GM12878 (cell line): ENCODE data around the gene REXO1. TPM values are rescaled to one million over a fixed set of nuclear protein-coding genes. Genes with fewer than 3 reads are reported as not detected.

Source experiments
- ATAC-seq: fragments of 200-7000 bp; cut with Tn5 transposase; 3 replicates; pipeline ENCODE4 v1.9.1; 2020; ENCODE audit warnings: mild to moderate bottlenecking, moderate library complexity
- BruUV-seq: library from RNA; stranded (reverse); fragments of 400-500 nt; replicated peaks from 2 replicates; lab custom pipeline; 2021; lab: Mats Ljungman, UMichigan
- CTCF ChIA-PET: fragments of 300-600 bp; sonication (Branson Sonifier 250); formaldehyde crosslinking; extraction: SDS; loops from one replicate; lab custom pipeline; 2021; ENCODE audit warnings: inconsistent platforms; lab: Yijun Ruan, JAX
- POLR2A ChIA-PET: fragments of 350-600 bp; formaldehyde crosslinking; extraction: SDS; loops from one replicate; lab custom pipeline; 2021; ENCODE audit warnings: inconsistent platforms; lab: Charles Lee
- RAD21 ChIA-PET: fragments of 300-600 bp; sonication (Branson Sonifier 250); formaldehyde crosslinking; loops from one replicate; lab custom pipeline; 2023; ENCODE audit warnings: antibody characterized with exemption; ENCODE audit not compliant: unreplicated experiment; lab: Charles Lee
- SMC1A ChIA-PET: fragments of 300-600 bp; sonication (Branson Sonifier 250); formaldehyde crosslinking; loops from one replicate; lab custom pipeline; 2023; ENCODE audit not compliant: unreplicated experiment, uncharacterized antibody; lab: Charles Lee
- DNase-seq: peaks from one replicate; pipeline ENCODE4 v3.0.0-alpha.2; 2011; ENCODE audit warnings: low read depth, low spot score
- FAIRE-seq: peaks from 3 replicates; lab custom pipeline; 2011; peaks lifted over from hg19 to GRCh38; lab: Jason Lieb, UNC
- H2AFZ ChIP-seq: 2 replicates; pipeline ENCODE4 v1.6.0; 2011; ENCODE audit warnings: low read depth, low read length, control low read depth; ENCODE audit not compliant: control insufficient read depth
- H3K27ac ChIP-seq: 2 replicates; pipeline ENCODE4 v1.5.1; 2011; ENCODE audit warnings: control low read depth; ENCODE audit not compliant: control insufficient read depth, insufficient read depth
- H3K27me3 ChIP-seq, 2 experiments: replicated peaks in 1 of 2; 2 replicates each; pipeline versions ENCODE4 v1.6.0 to v1.6.1; 2011; ENCODE audit warnings: low read length in 1 of 2; ENCODE audit not compliant: control insufficient read depth in 2 of 2, insufficient read depth in 2 of 2
- H3K36me3 ChIP-seq, 2 experiments: 2 replicates each; pipeline ENCODE4 v1.5.1; 2011; ENCODE audit warnings: low read length in 1 of 2; ENCODE audit not compliant: control insufficient read depth in 2 of 2, insufficient read depth in 2 of 2
- H3K4me1 ChIP-seq: 2 replicates; pipeline ENCODE4 v1.6.1; 2011; ENCODE audit warnings: mild to moderate bottlenecking, low read length, moderate library complexity, mixed read lengths; ENCODE audit not compliant: control insufficient read depth, insufficient read depth
- H3K4me2 ChIP-seq: 2 replicates; pipeline ENCODE4 v1.6.0; 2011; ENCODE audit warnings: control low read depth; ENCODE audit not compliant: control insufficient read depth, insufficient read depth
- H3K4me3 ChIP-seq: fragments of 200-600 bp; sonication (generic); 2 replicates; pipeline ENCODE4 v1.5.1; 2016
- H3K79me2 ChIP-seq: 2 replicates; pipeline ENCODE4 v1.6.0; 2011; ENCODE audit warnings: low read length; ENCODE audit not compliant: control insufficient read depth, insufficient read depth
- H3K9ac ChIP-seq: 2 replicates; pipeline ENCODE4 v1.8.0; 2011; ENCODE audit warnings: low read length, control low read depth, mixed read lengths; ENCODE audit not compliant: control insufficient read depth, insufficient read depth
- H3K9me3 ChIP-seq: replicated peaks from 3 replicates; pipeline ENCODE4 v1.5.1; 2011; ENCODE audit warnings: mild to moderate bottlenecking, low read length; ENCODE audit not compliant: control insufficient read depth, insufficient read depth
- H4K20me1 ChIP-seq: 2 replicates; pipeline ENCODE4 v1.6.0; 2011; ENCODE audit not compliant: control insufficient read depth, insufficient read depth
- SRF ChIP-seq, 2 experiments: IDR thresholded peaks; 2 replicates each; pipeline ENCODE4 v1.6.1; 2011; ENCODE audit warnings: low read depth in 2 of 2, low read length in 2 of 2, mild to moderate bottlenecking in 1 of 2, moderate library complexity in 1 of 2
- SUPT20H ChIP-seq: IDR thresholded peaks from 2 replicates; pipeline ENCODE4 v1.6.1; 2011; ENCODE audit warnings: low read depth, mild to moderate bottlenecking, low read length, moderate library complexity, borderline replicate concordance; ENCODE audit not compliant: control insufficient read depth
- WGBS: methylation state at CpG from one replicate; pipeline ENCODE4 v1.1.6; 2016; ENCODE audit warnings: low lambda C conversion rate; ENCODE audit not compliant: insufficient replicate concordance, insufficient coverage; ENCODE audit errors: missing lambda C conversion rate; 5-methylcytosine and 5-hydroxymethylcytosine counted together
- in situ Hi-C: fragments of 300-500 bp; cut with MboI; formaldehyde crosslinking; loops from 9 replicates; pipeline ENCODE4 v1.14.3; 2018; ENCODE audit warnings: mixed read lengths
- intact Hi-C: fragments of 100-400 bp; cut with micrococcal nuclease; formaldehyde crosslinking; loops from one replicate; pipeline ENCODE4 v1.14.2; 2022; ENCODE audit not compliant: unreplicated experiment
- polyA plus RNA-seq, 11 experiments: library from polyadenylated mRNA; depleted of rRNA in 4 of 11; unstranded in 6 of 11; stranded (reverse) in 5 of 11; fragments of >200 nt; fragmentation: Nextera tagmentation in 4 of 11; fragmentation: Illumina TruSeq in 1 of 11; extraction: Ambion mirVana in 4 of 11; extraction: Trizol in 1 of 11; gene quantifications; 1 replicate in 1 of 11; 2 replicates in 10 of 11; pipeline versions ENCODE4 v1.2.1 to v1.2.3, GENCODE V29; 2011 to 2016; ENCODE audit warnings: inconsistent platforms in 2 of 11, missing spikeins in 2 of 11, low read depth in 1 of 11
- total RNA-seq, 4 experiments: library from RNA; depleted of rRNA in 3 of 4; stranded (reverse); fragments of >200 nt in 3 of 4; fragmentation: Illumina TruSeq in 1 of 4; extraction: Trizol in 1 of 4; gene quantifications; 2 replicates each; pipeline versions ENCODE4 v1.2.1 to v1.2.3, GENCODE V29; 2013 to 2021

Gene REXO1
- total and polyA plus RNA-seq, 10 of the 15 experiments (the other 5 are each of a cell fraction or from before 2014, with no cell fraction given): 0.03 to 45.2 (median 8.4) TPM

DNA sequence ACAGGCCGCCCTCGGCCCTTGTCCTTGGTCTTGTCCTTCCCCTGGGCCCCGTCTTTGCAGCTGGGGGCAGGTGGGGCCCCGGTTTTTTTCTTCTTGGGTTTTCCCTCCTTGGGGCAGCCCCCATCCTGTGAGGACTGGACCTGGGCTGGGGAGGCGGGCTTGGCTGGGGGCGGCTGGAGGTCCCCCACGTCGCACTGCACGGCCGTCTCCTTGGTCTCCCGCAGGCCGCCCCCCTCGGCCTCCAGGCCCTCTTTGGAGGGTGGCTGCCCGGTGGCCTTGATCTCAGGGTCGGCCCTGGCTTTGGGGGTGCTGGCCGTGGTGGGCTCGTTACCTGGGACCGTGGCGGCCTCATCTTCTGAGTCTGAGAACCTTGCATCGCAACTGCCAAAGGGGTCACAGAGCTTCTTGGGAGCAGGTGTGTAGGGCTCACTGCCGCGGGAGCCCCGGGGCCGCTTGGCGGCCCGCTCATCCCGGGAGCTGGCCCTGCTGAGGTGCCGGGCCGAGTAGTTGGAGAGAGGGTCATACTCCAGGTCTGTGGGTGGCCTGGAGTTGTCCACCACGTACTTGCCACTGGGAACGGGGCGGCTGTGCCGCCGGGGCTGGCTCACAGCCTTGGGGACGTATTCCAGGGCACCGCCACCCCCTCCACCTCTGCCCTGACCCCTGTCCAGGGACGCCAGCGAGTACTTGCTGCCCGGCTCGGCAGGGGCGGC, 20.6 kb downstream of the REXO1 start:
- Histone ChIP-seq H3K36me3 (peaks cover 2 to 6% of the 10 kb centered on the region in 2 experiments; a peak in 3 of 4 replicates), H3K79me2 (no peaks in the 10 kb centered on the region; the same call in 1 of the 2 replicates), H3K9me3 (no peaks in the 10 kb centered on the region)
- intact Hi-C loops: no loop called here
- no peak for DNase-seq
- BruUV-seq: TSS peak; percentile 44
- TF ChIP-seq SRF (IDR thresholded peaks at IDR 0.05; ENCODE audit: low read depth in 2 of 2, low read length in 2 of 2): no peak
- no peak for TF ChIP-seq SUPT20H
- TF ChIP-seq, all 136 proteins: peak for 0
- POLR2A ChIA-PET: no interaction called here
- H3K4me3 ChIP-seq: no peak overlapping the region
- WGBS: 86% methylated on average over 37 of the region's 41 CpGs
- no peak for FAIRE-seq
- no peaks in the 10 kb centered on the region for H3K27me3 ChIP-seq
- no peak overlapping the region for H3K4me2 ChIP-seq
- RAD21 ChIA-PET: no interaction called here
- ATAC-seq: no peak
- H2AFZ ChIP-seq: no peak overlapping the region
- SMC1A ChIA-PET: no interaction called here
- CTCF ChIA-PET: interaction anchor here (2.1 to 2.7 kb wide), 2 partner anchors 10 to 35 kb away, joined by 10 to 19 read pairs; no protein-coding TSS in a partner anchor
- no peak overlapping the region for H3K9ac ChIP-seq
- no peaks in the 10 kb centered on the region for H4K20me1 ChIP-seq
- no peak overlapping the region for H3K27ac ChIP-seq
- in situ Hi-C loops: no loop called here
- no peaks in the 10 kb centered on the region for H3K4me1 ChIP-seq
